Lower leg skin (tissue), 3 donors: ENCODE data around the gene A4GALT.

ENCODE experiments used
- POLR2A ChIP-seq, 2 donors: fragments of 450-650 bp; IDR thresholded peaks; one replicate each; pipeline ENCODE4 v1.6.1; 2016 to 2017; ENCODE audit warnings: antibody characterized with exemption in 2 of 2, mild to moderate bottlenecking in 1 of 2, moderate library complexity in 1 of 2
- TF ChIP-seq, protein P1 (sequence below), 3 donors: fragments of 450-650 bp; IDR thresholded peaks; one replicate each; pipeline ENCODE4 v1.5.1; 2016; ENCODE audit warnings: antibody characterized with exemption in 3 of 3, mild to moderate bottlenecking in 3 of 3, moderate library complexity in 2 of 3

GRCh38 chr22:42716221-42716620 lies 4.4 kb downstream of the A4GALT start:
- no peak for TF ChIP-seq POLR2A (IDR thresholded peaks at IDR 0.05)
- TF ChIP-seq, protein P1, sequence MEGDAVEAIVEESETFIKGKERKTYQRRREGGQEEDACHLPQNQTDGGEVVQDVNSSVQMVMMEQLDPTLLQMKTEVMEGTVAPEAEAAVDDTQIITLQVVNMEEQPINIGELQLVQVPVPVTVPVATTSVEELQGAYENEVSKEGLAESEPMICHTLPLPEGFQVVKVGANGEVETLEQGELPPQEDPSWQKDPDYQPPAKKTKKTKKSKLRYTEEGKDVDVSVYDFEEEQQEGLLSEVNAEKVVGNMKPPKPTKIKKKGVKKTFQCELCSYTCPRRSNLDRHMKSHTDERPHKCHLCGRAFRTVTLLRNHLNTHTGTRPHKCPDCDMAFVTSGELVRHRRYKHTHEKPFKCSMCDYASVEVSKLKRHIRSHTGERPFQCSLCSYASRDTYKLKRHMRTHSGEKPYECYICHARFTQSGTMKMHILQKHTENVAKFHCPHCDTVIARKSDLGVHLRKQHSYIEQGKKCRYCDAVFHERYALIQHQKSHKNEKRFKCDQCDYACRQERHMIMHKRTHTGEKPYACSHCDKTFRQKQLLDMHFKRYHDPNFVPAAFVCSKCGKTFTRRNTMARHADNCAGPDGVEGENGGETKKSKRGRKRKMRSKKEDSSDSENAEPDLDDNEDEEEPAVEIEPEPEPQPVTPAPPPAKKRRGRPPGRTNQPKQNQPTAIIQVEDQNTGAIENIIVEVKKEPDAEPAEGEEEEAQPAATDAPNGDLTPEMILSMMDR (IDR thresholded peaks at IDR 0.05): no peak
